LNCAP (cell line): Measurements from ENCODE around the gene RFC5.

Source experiments
- TF ChIP-seq, protein P1 (sequence below): fragments of 450-650 bp; IDR thresholded peaks from 2 replicates; pipeline ENCODE4 v1.5.1; 2017; ENCODE audit warnings: mild to moderate bottlenecking

Gene RFC5

DNA sequence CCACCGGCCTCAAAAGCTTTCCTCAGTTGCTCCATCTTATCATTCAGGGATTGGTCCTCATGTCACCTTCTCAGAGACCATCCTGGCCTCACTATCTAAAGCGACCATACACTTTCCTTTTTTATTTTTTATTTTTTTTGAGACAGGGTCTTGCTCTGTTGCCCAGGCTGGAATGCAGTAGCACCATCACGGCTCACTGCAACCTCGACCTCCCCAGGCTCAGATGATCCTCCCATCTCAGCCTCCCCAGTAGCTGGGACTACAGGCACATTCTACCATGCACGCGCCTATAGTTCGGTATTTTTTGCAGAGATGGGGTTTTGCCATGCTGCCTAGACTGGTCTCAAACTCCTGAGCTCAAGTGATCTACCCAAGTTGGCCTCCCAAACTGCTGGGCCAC lies 41.7 kb downstream of the RFC5 start:
- TF ChIP-seq, protein P1, sequence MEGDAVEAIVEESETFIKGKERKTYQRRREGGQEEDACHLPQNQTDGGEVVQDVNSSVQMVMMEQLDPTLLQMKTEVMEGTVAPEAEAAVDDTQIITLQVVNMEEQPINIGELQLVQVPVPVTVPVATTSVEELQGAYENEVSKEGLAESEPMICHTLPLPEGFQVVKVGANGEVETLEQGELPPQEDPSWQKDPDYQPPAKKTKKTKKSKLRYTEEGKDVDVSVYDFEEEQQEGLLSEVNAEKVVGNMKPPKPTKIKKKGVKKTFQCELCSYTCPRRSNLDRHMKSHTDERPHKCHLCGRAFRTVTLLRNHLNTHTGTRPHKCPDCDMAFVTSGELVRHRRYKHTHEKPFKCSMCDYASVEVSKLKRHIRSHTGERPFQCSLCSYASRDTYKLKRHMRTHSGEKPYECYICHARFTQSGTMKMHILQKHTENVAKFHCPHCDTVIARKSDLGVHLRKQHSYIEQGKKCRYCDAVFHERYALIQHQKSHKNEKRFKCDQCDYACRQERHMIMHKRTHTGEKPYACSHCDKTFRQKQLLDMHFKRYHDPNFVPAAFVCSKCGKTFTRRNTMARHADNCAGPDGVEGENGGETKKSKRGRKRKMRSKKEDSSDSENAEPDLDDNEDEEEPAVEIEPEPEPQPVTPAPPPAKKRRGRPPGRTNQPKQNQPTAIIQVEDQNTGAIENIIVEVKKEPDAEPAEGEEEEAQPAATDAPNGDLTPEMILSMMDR, result no peak

DNA sequence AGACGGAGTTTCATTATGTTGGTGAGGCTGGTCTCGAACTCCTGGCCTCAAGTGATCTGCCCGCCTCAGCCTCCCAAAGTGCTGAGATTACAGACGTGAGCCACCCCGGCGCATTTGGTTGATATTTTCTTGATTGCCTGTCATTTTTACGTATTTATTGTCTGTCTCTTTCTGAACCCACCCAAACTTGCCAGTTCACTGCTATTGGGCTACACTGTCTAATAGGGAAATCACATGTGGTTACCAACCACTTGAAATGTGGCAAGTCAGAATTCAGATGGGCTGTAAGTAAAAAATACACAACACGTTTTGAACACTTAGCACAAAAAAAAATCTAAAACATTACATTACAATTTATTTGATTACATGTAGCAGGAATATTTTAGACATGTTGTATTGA lies 42.4 kb downstream of the RFC5 start:
- TF ChIP-seq, protein P1, result no peak

DNA sequence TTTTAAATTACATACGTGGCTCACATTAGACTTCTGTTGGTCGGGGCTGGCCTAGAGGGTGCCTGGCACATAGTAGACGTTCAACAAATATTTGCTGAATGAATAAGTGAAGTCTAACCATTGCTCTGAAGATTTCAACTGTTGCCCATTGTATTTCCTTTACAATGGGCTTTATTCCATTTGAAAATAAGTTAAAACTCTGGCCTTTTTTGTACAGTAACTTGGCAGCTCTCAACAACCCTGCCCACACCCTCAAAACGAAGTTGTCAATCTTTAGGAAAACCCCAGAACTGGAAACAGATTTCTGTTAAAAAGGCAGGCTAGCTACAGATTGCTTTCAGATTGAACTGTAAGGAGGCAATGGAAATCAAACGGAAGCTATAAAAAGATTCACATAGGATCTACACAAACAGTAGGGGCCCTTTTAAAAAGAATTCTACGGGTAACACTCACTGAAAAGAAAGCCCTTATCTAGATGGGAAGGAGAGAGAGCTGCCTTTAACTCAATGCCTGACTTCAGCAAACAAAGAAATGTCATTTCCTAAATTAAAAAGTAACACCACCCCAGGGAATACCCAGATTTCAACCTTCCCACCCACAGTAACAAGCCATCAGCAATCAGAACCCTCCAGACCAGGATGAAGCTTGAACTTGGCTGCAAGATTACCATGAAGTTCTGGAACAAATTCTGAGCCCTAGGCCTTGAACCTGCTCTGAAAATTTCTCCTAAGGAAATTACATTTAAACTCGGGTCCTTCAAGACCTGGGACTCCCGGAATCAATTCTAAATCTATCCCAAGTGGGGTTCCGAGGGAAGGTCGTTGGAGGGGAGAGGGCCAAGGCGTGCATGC lies 43.1 kb downstream of the RFC5 start:
- TF ChIP-seq, protein P1, result no peak

DNA sequence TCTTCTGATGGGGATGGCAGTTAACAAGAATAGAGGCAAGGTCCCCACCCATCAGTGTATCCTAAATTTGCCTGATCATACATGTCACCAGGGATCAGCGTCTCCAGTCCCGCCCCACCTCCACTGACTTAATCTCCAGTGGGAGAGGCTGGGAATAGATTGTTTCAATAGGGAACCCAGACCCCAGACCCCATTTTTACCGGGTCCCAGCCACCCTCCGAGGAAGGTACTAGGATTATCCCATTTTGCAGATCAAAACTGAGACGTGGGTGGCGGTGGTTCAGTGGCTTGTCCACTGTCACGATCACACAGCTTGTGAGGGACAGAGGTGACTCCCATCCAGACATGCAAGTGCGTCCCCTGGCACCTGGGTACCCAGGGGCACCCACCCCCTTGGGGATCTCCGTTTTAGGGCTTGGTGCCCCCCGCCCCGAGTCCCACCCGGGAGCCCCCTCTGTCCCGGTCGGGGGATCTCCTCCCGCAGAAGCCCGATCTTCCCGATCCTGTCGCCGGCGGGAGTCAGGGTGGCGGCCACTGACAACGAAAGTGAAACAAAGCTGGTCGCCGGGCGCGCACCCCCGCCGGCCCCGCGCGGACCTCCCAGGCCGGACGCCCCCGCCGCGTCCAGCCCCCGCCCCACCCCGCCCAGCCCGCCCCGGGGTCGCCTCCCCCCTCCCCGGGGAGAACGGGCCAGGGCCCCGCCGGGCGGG lies 44.0 kb downstream of the RFC5 start:
- TF ChIP-seq, protein P1, result no peak

DNA sequence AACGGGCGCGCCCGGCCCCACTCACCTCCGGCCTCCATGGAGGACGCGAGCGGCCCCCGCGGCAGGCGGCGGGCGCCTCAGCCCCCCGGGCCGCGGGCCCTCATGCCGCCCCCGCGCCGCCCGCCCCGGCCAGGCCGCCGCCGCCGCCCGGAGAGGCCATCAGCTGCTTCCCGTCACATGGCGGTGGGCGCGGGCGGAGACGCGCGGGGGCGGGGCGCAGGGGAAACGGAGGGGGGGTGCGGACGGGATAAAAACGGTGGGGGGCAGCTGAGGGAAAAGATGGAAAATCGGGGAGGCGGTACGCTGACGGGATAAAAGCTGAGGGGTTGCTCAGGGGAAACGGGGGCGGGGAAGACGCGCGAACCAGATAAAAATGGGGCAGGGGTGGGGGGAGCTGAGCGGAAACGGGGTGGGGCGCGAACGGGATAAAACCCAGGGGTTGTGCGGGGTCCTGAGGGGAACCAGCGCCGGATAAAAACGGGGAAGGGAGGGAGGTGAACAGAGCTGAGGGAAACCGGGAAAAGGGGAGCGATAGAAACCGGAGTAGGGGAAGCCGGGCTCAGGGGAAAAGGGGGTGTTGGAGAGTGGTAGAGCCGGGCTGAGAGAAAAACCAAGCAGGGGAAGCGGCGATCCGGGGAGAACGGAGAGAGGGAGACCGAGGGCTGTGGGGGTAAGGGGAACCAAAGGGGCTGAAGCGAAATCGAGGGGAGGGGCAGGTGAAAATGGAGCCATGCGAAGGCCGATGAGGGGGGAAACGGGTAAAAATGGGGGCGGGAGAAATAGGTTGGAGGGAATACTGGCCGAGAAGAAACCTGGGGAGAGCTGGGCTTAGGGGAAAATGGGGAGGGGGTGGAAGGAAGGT lies 44.7 kb downstream of the RFC5 start, which contains the start of gene WSB2:
Gene WSB2, minus strand, starts transcription at position 169 of the 862 bp plus-strand sequence. Its CDS starts 131 bp downstream, at position 38.
- TF ChIP-seq, protein P1, result no peak

DNA sequence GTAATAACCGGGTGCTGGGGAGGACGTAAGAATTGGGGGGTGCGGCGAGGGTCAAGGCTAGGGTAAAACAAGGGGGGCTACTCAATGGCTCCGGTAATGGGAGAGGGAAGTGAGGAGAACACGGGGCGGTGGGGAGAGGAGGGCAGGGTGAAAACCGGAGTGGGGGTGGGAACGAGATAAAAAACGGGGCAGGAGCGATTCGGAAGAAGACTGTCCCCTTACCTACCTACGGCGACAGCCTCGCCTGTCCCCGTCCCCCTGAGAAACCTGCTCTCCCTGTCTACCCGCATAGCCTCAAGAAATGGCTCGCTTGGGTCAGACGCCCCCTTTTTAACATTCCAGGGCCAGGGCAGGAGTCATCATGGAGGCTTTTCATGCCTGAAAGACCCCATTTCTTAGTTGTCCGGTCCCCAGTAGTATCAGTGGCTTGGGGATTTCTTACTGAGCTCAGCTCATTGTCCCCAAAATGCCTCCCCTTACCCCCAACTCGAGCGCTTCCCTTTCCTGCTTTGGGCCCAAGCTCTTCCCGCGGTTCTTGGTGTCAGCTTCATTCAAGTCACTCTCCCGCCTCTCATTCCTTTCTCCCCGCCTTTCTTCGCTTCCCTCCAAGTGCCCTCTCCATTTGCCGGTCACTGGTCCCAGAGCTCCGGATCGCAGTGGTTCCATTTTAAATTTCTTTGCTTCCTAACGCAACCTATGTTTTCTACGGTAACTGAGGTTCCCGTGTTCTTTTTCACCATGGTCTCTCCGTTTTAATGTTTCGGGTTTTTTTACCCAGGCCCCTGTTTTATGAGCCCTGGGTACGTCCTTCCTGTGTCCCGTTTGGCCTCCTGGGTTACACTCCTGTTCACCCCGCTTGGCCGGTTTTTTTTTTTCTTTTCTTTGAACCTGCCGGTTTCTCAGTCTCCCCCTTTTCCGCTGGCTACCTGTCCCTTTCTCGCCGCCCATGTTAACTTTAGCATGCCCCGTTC lies 45.7 kb downstream of the RFC5 start:
- TF ChIP-seq, protein P1, result no peak
